Upper lobe of left lung (tissue), 6 donors: Measurements from ENCODE around the gene COLEC11. TPM values are rescaled to one million over a fixed set of nuclear protein-coding genes. Genes with fewer than 3 reads are reported as not detected.

Source experiments
- ATAC-seq, 2 donors: fragments of 200-7000 bp; cut with Tn5 transposase; one replicate each; pipeline ENCODE4 v1.9.1; 2022; ENCODE audit warnings: mild to moderate bottlenecking in 2 of 2, moderate library complexity in 2 of 2; ENCODE audit not compliant: low FRiP score in 2 of 2
- DNase-seq, 2 donors: peaks; one replicate each; pipeline ENCODE4 v3.0.0-alpha.2; 2019 to 2020
- H3K27ac ChIP-seq, 4 donors: fragments of 200-600 bp; sonication (generic); one replicate each; pipeline ENCODE4 v1.5.1; 2016 to 2019
- H3K27me3 ChIP-seq, 4 donors: fragments of 200-600 bp; sonication (generic); one replicate each; pipeline ENCODE4 v1.5.1; 2017 to 2019
- H3K36me3 ChIP-seq, 4 donors: fragments of 200-600 bp; sonication (generic); one replicate each; pipeline ENCODE4 v1.5.1; 2016 to 2019
- H3K4me1 ChIP-seq, 4 donors: fragments of 200-600 bp; sonication (generic); one replicate each; pipeline ENCODE4 v1.5.1; 2018 to 2019
- H3K4me3 ChIP-seq, 4 donors: fragments of 200-600 bp; sonication (generic); one replicate each; pipeline ENCODE4 v1.5.1; 2017 to 2019; ENCODE audit warnings: mild to moderate bottlenecking in 2 of 4, moderate library complexity in 1 of 4
- H3K9me3 ChIP-seq, 4 donors: fragments of 200-600 bp; sonication (generic); one replicate each; pipeline ENCODE4 v1.5.1; 2018 to 2019
- EP300 ChIP-seq, 4 donors: sonication (generic); formaldehyde crosslinking; IDR thresholded peaks; one replicate each; pipeline ENCODE4 v1.5.1; 2017; ENCODE audit warnings: antibody characterized with exemption in 4 of 4, control low read depth in 2 of 4
- POLR2A ChIP-seq, 4 donors: fragments of 450-650 bp; IDR thresholded peaks; one replicate each; pipeline ENCODE4 v1.5.1; 2016 to 2017; ENCODE audit warnings: antibody characterized with exemption in 4 of 4, mild to moderate bottlenecking in 2 of 4
- POLR2AphosphoS5 ChIP-seq, 2 donors: sonication (generic); formaldehyde crosslinking; IDR thresholded peaks; one replicate each; pipeline ENCODE4 v1.5.1; 2017; ENCODE audit warnings: antibody characterized with exemption in 2 of 2
- WGBS, 2 donors: methylation state at CpG; one replicate each; pipeline ENCODE4 v1.1.5; 2017 to 2018; 5-methylcytosine and 5-hydroxymethylcytosine counted together
- total RNA-seq, 6 donors: library from RNA; depleted of rRNA in 4 of 6; stranded (reverse); fragments of >200 nt in 4 of 6; gene quantifications; one replicate each; pipeline versions ENCODE4 v1.1.0 to v1.2.1, GENCODE V29; 2016 to 2021
- TF ChIP-seq, protein P1 (sequence below), 6 experiments: fragments of 450-650 bp in 4 of 6; fragments of 200-600 bp in 2 of 6; sonication (generic) in 2 of 6; IDR thresholded peaks; one replicate each; pipeline ENCODE4 v1.5.1; 2016 to 2019; ENCODE audit warnings: antibody characterized with exemption in 6 of 6
- donor health status: DM: no; HTN: no; CAD: no; lungs with moderate emphysema.
- donor health status: DM: no; HTN: yes; CAD: no; lungs with severe emphysema.

The COLEC11 gene
- total RNA-seq, 6 donors from 2014 or later, result 0.79 to 2.3 (median 1.3) TPM; not detected in 1

DNA sequence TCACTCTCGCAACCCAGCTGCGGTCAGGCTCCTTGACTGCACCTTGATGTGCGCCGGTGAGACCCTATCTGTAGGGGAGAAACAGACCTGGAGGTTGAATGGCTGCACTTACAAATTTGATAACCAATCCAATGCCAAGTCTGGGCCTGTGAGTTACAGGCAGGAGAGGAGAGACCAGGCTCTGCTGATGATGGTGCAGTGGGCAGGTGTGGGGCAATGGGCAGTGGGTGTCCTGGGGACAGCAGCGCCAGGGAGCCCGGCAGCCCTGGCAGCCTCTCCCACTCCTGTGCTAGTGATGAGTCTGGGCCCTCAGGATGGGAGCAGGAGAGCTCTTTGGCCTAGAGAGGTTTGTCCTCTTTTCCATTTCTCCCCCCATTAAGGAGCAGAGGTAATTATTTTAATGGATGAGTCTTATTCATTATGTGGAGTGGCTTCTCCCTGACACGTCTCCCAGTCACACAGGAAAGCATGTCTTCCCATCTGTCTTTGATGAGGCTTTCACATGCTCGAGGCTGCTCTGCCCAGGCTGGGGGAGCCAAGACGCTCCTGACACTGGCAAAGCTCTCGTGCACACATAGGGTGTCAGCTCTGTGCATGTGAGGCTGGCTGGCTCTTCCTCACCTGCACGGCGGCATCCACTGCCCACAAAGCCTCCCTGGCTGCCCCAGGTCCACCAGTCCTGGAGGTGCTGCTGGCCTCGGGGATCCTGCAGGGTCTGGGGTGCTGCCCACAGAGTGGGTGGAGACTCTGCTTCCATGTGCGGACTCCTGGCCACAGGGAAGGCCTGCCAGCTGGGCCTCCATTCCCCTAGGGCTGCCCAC, 53.1 kb downstream of the COLEC11 start:
- 89 to 91% methylated on average over 11 to 14 of the region's 14 CpGs for WGBS, 2 donors
- Histone ChIP-seq H3K4me3 (no peak overlapping the region), H3K27me3 (no peaks in the 10 kb centered on the region), H3K27ac (no peak overlapping the region), H3K4me1 (peaks cover 9 to 15% (median 12%) of the 10 kb centered on the region in 4 donors), H3K9me3 (no peaks in the 10 kb centered on the region), H3K36me3 (no peaks in the 10 kb centered on the region)
- DNase-seq (no peak), ATAC-seq (no peak)
- TF ChIP-seq POLR2A (IDR thresholded peaks at IDR 0.05), result no peak
- TF ChIP-seq, protein P1, sequence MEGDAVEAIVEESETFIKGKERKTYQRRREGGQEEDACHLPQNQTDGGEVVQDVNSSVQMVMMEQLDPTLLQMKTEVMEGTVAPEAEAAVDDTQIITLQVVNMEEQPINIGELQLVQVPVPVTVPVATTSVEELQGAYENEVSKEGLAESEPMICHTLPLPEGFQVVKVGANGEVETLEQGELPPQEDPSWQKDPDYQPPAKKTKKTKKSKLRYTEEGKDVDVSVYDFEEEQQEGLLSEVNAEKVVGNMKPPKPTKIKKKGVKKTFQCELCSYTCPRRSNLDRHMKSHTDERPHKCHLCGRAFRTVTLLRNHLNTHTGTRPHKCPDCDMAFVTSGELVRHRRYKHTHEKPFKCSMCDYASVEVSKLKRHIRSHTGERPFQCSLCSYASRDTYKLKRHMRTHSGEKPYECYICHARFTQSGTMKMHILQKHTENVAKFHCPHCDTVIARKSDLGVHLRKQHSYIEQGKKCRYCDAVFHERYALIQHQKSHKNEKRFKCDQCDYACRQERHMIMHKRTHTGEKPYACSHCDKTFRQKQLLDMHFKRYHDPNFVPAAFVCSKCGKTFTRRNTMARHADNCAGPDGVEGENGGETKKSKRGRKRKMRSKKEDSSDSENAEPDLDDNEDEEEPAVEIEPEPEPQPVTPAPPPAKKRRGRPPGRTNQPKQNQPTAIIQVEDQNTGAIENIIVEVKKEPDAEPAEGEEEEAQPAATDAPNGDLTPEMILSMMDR (IDR thresholded peaks at IDR 0.05), result no peak
- no peak for TF ChIP-seq EP300 (IDR thresholded peaks at IDR 0.05)
- TF ChIP-seq POLR2AphosphoS5 (IDR thresholded peaks at IDR 0.05), result no peak

DNA sequence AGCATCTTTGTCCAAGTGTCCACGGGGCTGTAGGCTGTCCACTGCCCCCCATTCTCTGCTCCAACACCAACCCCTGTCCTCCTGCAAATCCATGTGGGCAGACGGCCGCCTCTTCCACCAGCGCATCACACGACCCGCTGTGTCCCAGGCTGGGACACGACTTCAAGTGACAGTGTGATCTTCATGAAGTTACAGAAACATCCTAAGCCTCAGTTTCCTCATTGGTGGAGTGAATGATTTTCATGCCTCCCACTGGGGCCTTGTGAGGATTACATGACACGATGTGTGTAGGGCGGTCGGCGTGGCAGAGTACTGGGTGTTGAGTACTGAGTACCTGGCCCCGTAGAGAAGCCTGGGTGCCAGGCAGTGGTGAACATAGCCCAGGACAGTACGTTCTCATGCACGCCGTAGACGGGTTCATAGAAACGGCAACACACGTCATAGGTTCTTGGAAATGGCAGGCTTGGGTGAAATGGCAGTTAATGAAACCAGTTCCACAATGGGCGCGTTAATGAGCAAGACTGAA, 53.8 kb downstream of the COLEC11 start:
- Histone ChIP-seq H3K9me3 (no peaks in the 10 kb centered on the region), H3K27me3 (no peaks in the 10 kb centered on the region), H3K27ac (no peak overlapping the region), H3K4me3 (no peak overlapping the region), H3K36me3 (no peaks in the 10 kb centered on the region), H3K4me1 (peaks cover 9 to 15% (median 12%) of the 10 kb centered on the region in 4 donors)
- DNase-seq (no peak), ATAC-seq (no peak)
- TF ChIP-seq POLR2A (IDR thresholded peaks at IDR 0.05), result no peak
- TF ChIP-seq EP300 (IDR thresholded peaks at IDR 0.05), result no peak
- no peak for TF ChIP-seq POLR2AphosphoS5 (IDR thresholded peaks at IDR 0.05)
- TF ChIP-seq, protein P1 (IDR thresholded peaks at IDR 0.05), result no peak
- WGBS, 2 donors, result 95 to 97% methylated on average over 19 to 20 of the region's 20 CpGs

DNA sequence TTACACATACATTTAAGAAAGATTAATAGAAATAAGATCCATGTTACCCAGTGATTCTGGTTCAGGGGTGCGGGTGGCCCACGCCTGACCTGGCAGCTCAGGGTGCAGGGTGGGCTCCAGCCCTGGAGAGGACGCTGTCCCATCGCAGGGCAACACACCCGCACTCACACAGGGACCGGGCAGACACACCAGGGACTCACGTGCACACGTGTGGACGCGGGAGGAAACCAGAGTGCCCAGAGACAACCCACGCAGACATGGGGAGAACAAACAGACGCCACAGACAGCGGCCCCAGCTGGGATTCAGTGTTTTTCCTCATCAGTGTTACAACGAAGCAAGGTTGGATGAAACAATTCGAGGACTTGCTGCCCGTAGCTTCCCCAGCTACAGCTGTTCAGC, 54.7 kb downstream of the COLEC11 start:
- no peaks in the 10 kb centered on the region for H3K36me3 ChIP-seq
- no peak for ATAC-seq
- H3K4me1 ChIP-seq, result peaks cover 9 to 15% (median 12%) of the 10 kb centered on the region in 4 donors
- WGBS, 2 donors, result 85 to 89% methylated on average over 9 to 16 of the region's 16 CpGs
- H3K4me3 ChIP-seq, result no peak overlapping the region
- no peaks in the 10 kb centered on the region for H3K9me3 ChIP-seq
- TF ChIP-seq, protein P1 (IDR thresholded peaks at IDR 0.05), result no peak
- no peak for TF ChIP-seq POLR2AphosphoS5 (IDR thresholded peaks at IDR 0.05)
- no peak for TF ChIP-seq POLR2A (IDR thresholded peaks at IDR 0.05)
- no peak for TF ChIP-seq EP300 (IDR thresholded peaks at IDR 0.05)
- no peak for DNase-seq
- no peak overlapping the region for H3K27ac ChIP-seq
- H3K27me3 ChIP-seq, result no peaks in the 10 kb centered on the region

DNA sequence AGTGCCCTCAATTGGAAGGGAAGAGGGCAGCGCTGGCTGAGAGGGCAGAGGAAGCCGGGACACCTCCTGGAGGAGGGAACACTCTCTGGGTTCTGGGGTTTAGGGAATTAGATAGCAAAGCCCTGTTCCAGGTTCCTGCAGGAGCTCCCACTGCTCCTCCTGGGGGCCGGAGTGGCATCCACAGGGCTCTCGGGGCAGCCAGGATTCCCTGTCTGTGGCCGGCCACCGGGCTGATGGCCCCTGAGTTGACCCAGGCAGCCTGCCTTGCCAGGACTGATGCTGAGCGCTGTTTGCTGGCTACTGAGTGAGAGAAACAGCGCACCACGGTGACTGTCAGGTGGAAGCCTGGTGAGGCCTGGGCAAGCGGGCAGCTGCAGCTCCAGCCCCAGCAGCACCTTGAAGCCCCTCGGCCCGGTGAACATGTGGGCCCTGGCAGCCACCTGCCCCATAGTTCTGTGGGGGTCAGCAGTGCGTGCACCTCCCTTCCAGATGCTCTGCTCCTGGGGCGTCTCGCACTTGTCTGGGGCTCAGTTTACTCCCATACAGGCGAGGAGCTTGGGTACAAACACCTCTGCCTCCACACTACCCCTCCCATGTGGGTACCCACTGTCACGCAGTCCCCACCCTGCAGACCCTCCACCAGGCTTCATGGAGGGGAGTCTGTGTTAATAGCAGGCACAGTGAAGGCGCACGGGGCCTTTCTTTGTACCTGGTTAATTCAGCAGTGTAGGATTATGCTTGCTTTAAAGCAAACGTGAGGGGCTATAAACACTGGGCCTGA, 55.4 kb downstream of the COLEC11 start:
- no peaks in the 10 kb centered on the region for H3K9me3 ChIP-seq
- peak in 1 of 2 donors; percentile 70 for DNase-seq
- H3K27ac ChIP-seq, result no peak overlapping the region
- H3K27me3 ChIP-seq, result no peaks in the 10 kb centered on the region
- no peaks in the 10 kb centered on the region for H3K36me3 ChIP-seq
- TF ChIP-seq POLR2A (IDR thresholded peaks at IDR 0.05), result no peak
- TF ChIP-seq EP300 (IDR thresholded peaks at IDR 0.05), result no peak
- TF ChIP-seq, protein P1 (IDR thresholded peaks at IDR 0.05), result no peak
- no peak for TF ChIP-seq POLR2AphosphoS5 (IDR thresholded peaks at IDR 0.05)
- H3K4me1 ChIP-seq, result peaks cover 9 to 15% (median 12%) of the 10 kb centered on the region in 4 donors
- no peak for ATAC-seq
- no peak overlapping the region for H3K4me3 ChIP-seq
- WGBS, 2 donors, result 66 to 82% methylated on average over 9 to 20 of the region's 20 CpGs
